ENCODE results near the gene APOL5. TPM values are rescaled to one million over a fixed set of nuclear protein-coding genes. Genes with fewer than 3 reads are reported as not detected.
A peak's percentile ranks its signal among the peaks of the same experiment; 100 is the strongest.

APOL5 gene
- total and polyA plus RNA-seq, 2 donors (not counting 1 experiment from before 2014, with no cell fraction given): 0.06 TPM; not detected in 1

- H3K79me2 ChIP-seq (ENCODE audit: control insufficient read depth, insufficient read depth, low read length): no peaks in the 10 kb centered on the region
- H3K9ac ChIP-seq (ENCODE audit: insufficient read depth, low read length): no peak overlapping the region
- H4K20me1 ChIP-seq (ENCODE audit: control insufficient read depth, extremely low read depth, insufficient read depth, low read length): no peaks in the 10 kb centered on the region
- peaks cover 10% of the 10 kb centered on the region for H3K4me1 ChIP-seq (ENCODE audit: control insufficient read depth, extremely low read depth, insufficient read depth, low read length)
- TF ChIP-seq EZH2 (IDR thresholded peaks at IDR 0.05; ENCODE audit: low read length, missing control alignments): no peak
- TF ChIP-seq CTCF (conservative IDR thresholded peaks at IDR 0.05 in 1 of 2, IDR thresholded peaks at IDR 0.05 in 1 of 2; ENCODE audit: low read depth in 1 of 2, low read length in 2 of 2): no peak
- H3K27me3 ChIP-seq (ENCODE audit: control insufficient read depth, insufficient read depth, low read length): no peaks in the 10 kb centered on the region
- H3K27ac ChIP-seq (ENCODE audit: insufficient read depth, low read length): no peak overlapping the region
- peak; percentile 46 to 74 for DNase-seq (ENCODE audit: low read depth in 2 of 2)
- H3K9me3 ChIP-seq (ENCODE audit: control insufficient read depth, insufficient read depth, low read depth, low read length): no peaks in the 10 kb centered on the region
- no peaks in the 10 kb centered on the region for H3K36me3 ChIP-seq (ENCODE audit: control insufficient read depth, insufficient read depth, low read length)
- H3K4me2 ChIP-seq (ENCODE audit: extremely low read depth, insufficient read depth, low read length): no peak overlapping the region
- no peak overlapping the region for H3K4me3 ChIP-seq (replicated peaks in 1 of 4; ENCODE audit: control extremely low read depth in 1 of 4, insufficient read depth in 1 of 4, low read depth in 3 of 4, low read length in 4 of 4)
- no peak overlapping the region for H2AFZ ChIP-seq (ENCODE audit: low read length)
These were observed 13.6 kb upstream of the APOL5 start for GRCh38 chr22:35703861-35704584.

GRCh38 chr22:35705141-35705540, 12.5 kb upstream of the APOL5 start:
- Histone ChIP-seq H4K20me1 (ENCODE audit: control insufficient read depth, extremely low read depth, insufficient read depth, low read length) (no peaks in the 10 kb centered on the region), H3K27me3 (ENCODE audit: control insufficient read depth, insufficient read depth, low read length) (no peaks in the 10 kb centered on the region), H3K9ac (ENCODE audit: insufficient read depth, low read length) (no peak overlapping the region), H3K27ac (ENCODE audit: insufficient read depth, low read length) (no peak overlapping the region), H3K4me2 (ENCODE audit: extremely low read depth, insufficient read depth, low read length) (peak overlapping the region; percentile 2), H3K4me1 (ENCODE audit: control insufficient read depth, extremely low read depth, insufficient read depth, low read length) (peaks cover 10% of the 10 kb centered on the region), H3K4me3 (replicated peaks in 1 of 4; ENCODE audit: control extremely low read depth in 1 of 4, insufficient read depth in 1 of 4, low read depth in 3 of 4, low read length in 4 of 4) (no peak overlapping the region), H3K79me2 (ENCODE audit: control insufficient read depth, insufficient read depth, low read length) (no peaks in the 10 kb centered on the region), H2AFZ (ENCODE audit: low read length) (no peak overlapping the region), H3K36me3 (ENCODE audit: control insufficient read depth, insufficient read depth, low read length) (no peaks in the 10 kb centered on the region), H3K9me3 (ENCODE audit: control insufficient read depth, insufficient read depth, low read depth, low read length) (no peaks in the 10 kb centered on the region)
- DNase-seq (ENCODE audit: low read depth in 2 of 2): peak; percentile 84 to 91
- TF ChIP-seq CTCF (conservative IDR thresholded peaks at IDR 0.05 in 1 of 2, IDR thresholded peaks at IDR 0.05 in 1 of 2; ENCODE audit: low read depth in 1 of 2, low read length in 2 of 2): no peak
- no peak for TF ChIP-seq EZH2 (IDR thresholded peaks at IDR 0.05; ENCODE audit: low read length, missing control alignments)

- Histone ChIP-seq H3K36me3 (ENCODE audit: control insufficient read depth, insufficient read depth, low read length) (no peaks in the 10 kb centered on the region), H3K4me3 (replicated peaks in 1 of 4; ENCODE audit: control extremely low read depth in 1 of 4, insufficient read depth in 1 of 4, low read depth in 3 of 4, low read length in 4 of 4) (no peak overlapping the region), H3K79me2 (ENCODE audit: control insufficient read depth, insufficient read depth, low read length) (no peaks in the 10 kb centered on the region), H3K4me2 (ENCODE audit: extremely low read depth, insufficient read depth, low read length) (no peak overlapping the region), H3K9ac (ENCODE audit: insufficient read depth, low read length) (no peak overlapping the region), H2AFZ (ENCODE audit: low read length) (no peak overlapping the region), H3K4me1 (ENCODE audit: control insufficient read depth, extremely low read depth, insufficient read depth, low read length) (peaks cover 10% of the 10 kb centered on the region), H4K20me1 (ENCODE audit: control insufficient read depth, extremely low read depth, insufficient read depth, low read length) (no peaks in the 10 kb centered on the region), H3K27me3 (ENCODE audit: control insufficient read depth, insufficient read depth, low read length) (no peaks in the 10 kb centered on the region), H3K27ac (ENCODE audit: insufficient read depth, low read length) (no peak overlapping the region), H3K9me3 (ENCODE audit: control insufficient read depth, insufficient read depth, low read depth, low read length) (no peaks in the 10 kb centered on the region)
- peak; percentile 17 to 53 for DNase-seq (ENCODE audit: low read depth in 2 of 2)
- TF ChIP-seq CTCF (conservative IDR thresholded peaks at IDR 0.05 in 1 of 2, IDR thresholded peaks at IDR 0.05 in 1 of 2; ENCODE audit: low read depth in 1 of 2, low read length in 2 of 2) (no peak), EZH2 (IDR thresholded peaks at IDR 0.05; ENCODE audit: low read length, missing control alignments) (no peak)
These were observed 9.2 kb upstream of the APOL5 start for GRCh38 chr22:35708453-35708852.
